Measurements from ENCODE around the gene DNAJC1.

Gene DNAJC1

GRCh38 chr10:22006379-22006884 is 2.9 kb upstream of the DNAJC1 start:
- no peak for DNase-seq (ENCODE audit: low read depth)

- no peak for DNase-seq (ENCODE audit: low read depth)
Measured at GRCh38 chr10:22005763-22006162, 2.2 kb upstream of the DNAJC1 start.

- DNase-seq (ENCODE audit: low read depth) = no peak
Measured at GRCh38 chr10:22003964-22004281, 393 bp upstream of the DNAJC1 start.

GRCh38 chr10:22002591-22003176 is 846 bp downstream of the DNAJC1 start:
- peak; percentile 15 for DNase-seq (ENCODE audit: low read depth)

- DNase-seq (ENCODE audit: low read depth) = no peak
Measured at GRCh38 chr10:21995557-21995956, 8.0 kb downstream of the DNAJC1 start.

GRCh38 chr10:21993360-21994001 is 10.0 kb downstream of the DNAJC1 start:
- no peak for DNase-seq (ENCODE audit: low read depth)

- no peak for DNase-seq (ENCODE audit: low read depth)
Measured at GRCh38 chr10:21991785-21992184, 11.7 kb downstream of the DNAJC1 start.

- DNase-seq (ENCODE audit: low read depth) = no peak
Measured at GRCh38 chr10:21990449-21990848, 13.1 kb downstream of the DNAJC1 start.

GRCh38 chr10:21989453-21990154 is 13.9 kb downstream of the DNAJC1 start:
- DNase-seq (ENCODE audit: low read depth) = no peak

GRCh38 chr10:21985541-21985940 is 18.0 kb downstream of the DNAJC1 start:
- no peak for DNase-seq (ENCODE audit: low read depth)

GRCh38 chr10:21981118-21981517 is 22.4 kb downstream of the DNAJC1 start:
- no peak for DNase-seq (ENCODE audit: low read depth)

- no peak for DNase-seq (ENCODE audit: low read depth)
Measured at GRCh38 chr10:21980691-21981090, 22.8 kb downstream of the DNAJC1 start.

GRCh38 chr10:21978191-21978862 is 25.2 kb downstream of the DNAJC1 start:
- no peak for DNase-seq (ENCODE audit: low read depth)

- no peak for DNase-seq (ENCODE audit: low read depth)
Measured at GRCh38 chr10:21976739-21977138, 26.8 kb downstream of the DNAJC1 start.

- no peak for DNase-seq (ENCODE audit: low read depth)
Measured at GRCh38 chr10:21976280-21976679, 27.2 kb downstream of the DNAJC1 start.

GRCh38 chr10:21975378-21975990 is 28.0 kb downstream of the DNAJC1 start:
- DNase-seq (ENCODE audit: low read depth) = no peak

- no peak for DNase-seq (ENCODE audit: low read depth)
Measured at GRCh38 chr10:21972584-21972983, 30.9 kb downstream of the DNAJC1 start.

- DNase-seq (ENCODE audit: low read depth) = no peak
Measured at GRCh38 chr10:21969326-21970287, 33.9 kb downstream of the DNAJC1 start.

GRCh38 chr10:21964983-21965665 is 38.4 kb downstream of the DNAJC1 start:
- no peak for DNase-seq (ENCODE audit: low read depth)

GRCh38 chr10:21962358-21962757 is 41.2 kb downstream of the DNAJC1 start:
- no peak for DNase-seq (ENCODE audit: low read depth)

- no peak for DNase-seq (ENCODE audit: low read depth)
Measured at GRCh38 chr10:21961847-21962246, 41.7 kb downstream of the DNAJC1 start.

All from activated T-cell treated with anti-CD3 and anti-CD28 coated beads for 24 hours (primary cell).